ENCODE results near the gene RTN4RL2. TPM values are rescaled to one million over a fixed set of nuclear protein-coding genes. Genes with fewer than 3 reads are reported as not detected.

The RTN4RL2 gene
- total RNA-seq, 1 donor from 2014 or later: 3.2 TPM

DNA sequence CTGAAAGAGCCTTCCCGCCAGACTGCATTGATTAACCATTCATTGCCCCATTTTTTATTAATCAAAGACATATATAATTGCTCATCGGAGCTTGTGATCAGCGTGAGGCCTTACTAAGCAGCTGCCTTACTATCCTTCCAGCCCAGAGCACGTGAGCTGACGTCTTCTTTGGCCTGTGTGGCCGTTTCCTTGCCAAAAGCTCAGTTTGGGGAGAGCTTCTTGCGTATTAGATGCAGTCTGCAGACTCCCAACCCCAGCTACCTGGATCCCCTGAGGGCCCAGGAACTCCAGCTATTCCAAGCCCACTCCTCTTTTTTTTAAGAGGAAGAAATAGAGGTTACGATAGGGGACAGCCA, 32.6 kb upstream of the RTN4RL2 start:
- Histone ChIP-seq H3K27me3 (no peaks in the 10 kb centered on the region), H3K36me3 (peaks cover 11% of the 10 kb centered on the region), H3K4me1 (peaks cover 46% of the 10 kb centered on the region), H3K9me3 (no peaks in the 10 kb centered on the region), H3K4me3 (no peak overlapping the region), H3K27ac (peak overlapping the region; percentile 94)
- intact Hi-C loops (cut with DNase I): no loop called here
- no peak for DNase-seq
- ATAC-seq: no peak
- TF ChIP-seq, protein P1, sequence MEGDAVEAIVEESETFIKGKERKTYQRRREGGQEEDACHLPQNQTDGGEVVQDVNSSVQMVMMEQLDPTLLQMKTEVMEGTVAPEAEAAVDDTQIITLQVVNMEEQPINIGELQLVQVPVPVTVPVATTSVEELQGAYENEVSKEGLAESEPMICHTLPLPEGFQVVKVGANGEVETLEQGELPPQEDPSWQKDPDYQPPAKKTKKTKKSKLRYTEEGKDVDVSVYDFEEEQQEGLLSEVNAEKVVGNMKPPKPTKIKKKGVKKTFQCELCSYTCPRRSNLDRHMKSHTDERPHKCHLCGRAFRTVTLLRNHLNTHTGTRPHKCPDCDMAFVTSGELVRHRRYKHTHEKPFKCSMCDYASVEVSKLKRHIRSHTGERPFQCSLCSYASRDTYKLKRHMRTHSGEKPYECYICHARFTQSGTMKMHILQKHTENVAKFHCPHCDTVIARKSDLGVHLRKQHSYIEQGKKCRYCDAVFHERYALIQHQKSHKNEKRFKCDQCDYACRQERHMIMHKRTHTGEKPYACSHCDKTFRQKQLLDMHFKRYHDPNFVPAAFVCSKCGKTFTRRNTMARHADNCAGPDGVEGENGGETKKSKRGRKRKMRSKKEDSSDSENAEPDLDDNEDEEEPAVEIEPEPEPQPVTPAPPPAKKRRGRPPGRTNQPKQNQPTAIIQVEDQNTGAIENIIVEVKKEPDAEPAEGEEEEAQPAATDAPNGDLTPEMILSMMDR (IDR thresholded peaks at IDR 0.05): no peak

DNA sequence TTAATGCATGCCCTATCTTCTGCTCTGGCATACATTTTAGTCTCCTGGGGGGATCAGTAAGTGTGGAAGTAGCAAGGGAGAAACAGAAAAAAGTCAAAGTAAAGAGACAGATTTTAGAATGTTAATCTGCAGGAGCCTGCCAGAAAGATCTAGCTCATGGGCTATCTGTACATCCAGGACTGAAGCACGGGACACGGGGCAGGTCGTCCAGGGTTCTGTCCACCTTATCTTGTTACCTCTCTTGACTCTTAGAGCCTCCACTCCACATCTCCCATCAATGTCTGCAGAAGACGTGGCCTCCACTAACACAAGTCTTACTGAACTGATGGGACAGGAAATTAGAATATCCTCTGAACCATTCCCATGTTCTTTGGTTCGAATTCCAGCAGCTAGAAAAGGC, 31.7 kb upstream of the RTN4RL2 start:
- DNase-seq: no peak
- Histone ChIP-seq H3K9me3 (no peaks in the 10 kb centered on the region), H3K4me3 (no peak overlapping the region), H3K4me1 (peaks cover 54% of the 10 kb centered on the region), H3K36me3 (peaks cover 5% of the 10 kb centered on the region), H3K27ac (no peak overlapping the region), H3K27me3 (no peaks in the 10 kb centered on the region)
- intact Hi-C loops (cut with DNase I): no loop called here
- TF ChIP-seq, protein P1 (IDR thresholded peaks at IDR 0.05): no peak
- no peak for ATAC-seq

DNA sequence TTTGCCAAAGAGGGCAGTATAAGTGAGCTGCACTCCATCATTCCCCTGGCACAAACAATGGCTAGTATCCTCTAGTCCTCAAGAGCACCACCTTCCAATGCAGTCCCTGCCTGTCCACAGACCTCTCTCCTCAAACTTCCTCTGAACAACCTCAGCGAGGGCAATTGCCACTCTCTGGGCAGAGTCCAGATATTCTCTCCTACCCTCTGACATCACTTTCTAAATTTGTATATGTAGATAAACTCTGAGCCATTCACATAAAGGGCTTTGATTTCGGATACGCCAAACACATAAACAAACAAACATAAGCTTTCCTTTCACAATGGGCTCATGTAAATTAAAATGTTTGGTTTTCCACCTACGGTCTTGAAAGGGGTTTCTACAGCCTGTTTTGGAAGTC, 30.4 kb upstream of the RTN4RL2 start:
- no peaks in the 10 kb centered on the region for H3K36me3 ChIP-seq
- TF ChIP-seq, protein P1 (IDR thresholded peaks at IDR 0.05): no peak
- H3K9me3 ChIP-seq: no peaks in the 10 kb centered on the region
- no peaks in the 10 kb centered on the region for H3K27me3 ChIP-seq
- peaks cover 52% of the 10 kb centered on the region for H3K4me1 ChIP-seq
- DNase-seq: no peak
- H3K27ac ChIP-seq: no peak overlapping the region
- ATAC-seq: no peak
- no peak overlapping the region for H3K4me3 ChIP-seq
- intact Hi-C loops (cut with DNase I): no loop called here

DNA sequence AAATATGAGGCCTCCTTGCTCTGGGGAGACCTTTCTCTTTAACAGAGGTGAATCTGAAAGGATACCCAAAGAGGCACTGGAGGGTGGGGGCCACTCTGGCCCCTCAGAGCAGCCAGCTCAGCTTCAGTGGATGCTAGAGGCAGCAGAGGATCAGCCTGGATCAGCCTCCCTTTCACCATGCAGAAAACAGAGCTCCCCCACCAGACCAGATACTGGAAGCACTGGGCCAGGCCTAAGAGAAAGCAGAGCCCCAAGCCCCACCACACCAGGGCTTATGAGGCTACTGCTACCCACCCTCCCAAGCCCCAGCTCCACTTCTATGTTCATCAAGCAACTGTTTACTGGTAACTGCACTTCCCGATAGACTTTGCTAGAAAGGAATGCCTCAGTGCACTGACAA, 29.4 kb upstream of the RTN4RL2 start:
- no peaks in the 10 kb centered on the region for H3K9me3 ChIP-seq
- DNase-seq: no peak
- intact Hi-C loops (cut with DNase I): no loop called here
- H3K36me3 ChIP-seq: no peaks in the 10 kb centered on the region
- ATAC-seq: no peak
- H3K27me3 ChIP-seq: no peaks in the 10 kb centered on the region
- no peak overlapping the region for H3K27ac ChIP-seq
- peaks cover 47% of the 10 kb centered on the region for H3K4me1 ChIP-seq
- TF ChIP-seq, protein P1 (IDR thresholded peaks at IDR 0.05): no peak
- no peak overlapping the region for H3K4me3 ChIP-seq

DNA sequence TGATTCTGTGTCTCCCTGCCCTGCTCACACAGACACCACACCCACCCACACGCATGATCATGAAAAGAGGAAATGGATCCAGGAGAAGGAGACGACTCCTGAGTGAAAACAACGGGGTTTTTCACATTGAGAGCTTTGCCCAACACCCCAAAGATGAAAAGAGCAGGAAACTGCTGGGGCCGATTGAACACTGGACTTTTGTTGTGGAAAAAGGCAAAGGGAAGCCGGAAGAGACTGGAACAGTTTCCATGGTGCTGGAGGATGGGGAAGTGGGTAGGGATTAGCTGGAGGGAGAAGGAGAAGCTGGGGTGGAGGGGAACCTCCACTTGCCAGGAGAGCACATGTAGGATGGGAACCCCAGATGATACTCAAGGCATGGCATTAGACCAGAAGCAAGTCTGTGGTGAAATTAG, 28.2 kb upstream of the RTN4RL2 start:
- Histone ChIP-seq H3K4me3 (no peak overlapping the region), H3K36me3 (no peaks in the 10 kb centered on the region), H3K27ac (peak overlapping the region; percentile 61), H3K4me1 (peaks cover 40% of the 10 kb centered on the region), H3K27me3 (no peaks in the 10 kb centered on the region), H3K9me3 (no peaks in the 10 kb centered on the region)
- TF ChIP-seq, protein P1 (IDR thresholded peaks at IDR 0.05): no peak
- DNase-seq (no peak), ATAC-seq (peak; percentile 40)
- intact Hi-C loops (cut with DNase I): no loop called here

DNA sequence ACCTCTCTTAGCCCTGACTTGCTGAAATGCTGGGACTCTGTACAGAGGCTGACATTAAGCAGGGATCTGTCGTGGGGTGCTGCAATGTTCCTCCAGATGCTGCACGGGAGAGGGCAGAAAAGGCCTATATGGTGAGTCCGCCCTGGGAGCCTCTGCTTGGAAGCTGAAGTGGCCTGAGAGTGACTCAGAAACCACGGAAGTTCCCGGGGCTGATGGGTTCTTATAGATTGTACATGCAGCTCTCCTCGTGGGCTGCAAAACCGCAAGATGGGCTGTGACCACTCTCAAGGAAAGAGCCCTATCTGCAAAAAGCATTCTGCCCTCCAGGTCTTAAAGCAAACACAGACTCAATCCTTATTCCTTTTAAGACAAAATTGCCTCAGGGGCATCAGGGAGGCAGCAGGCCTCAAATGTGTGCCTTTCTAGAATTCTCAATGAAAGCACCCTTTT, 27.6 kb upstream of the RTN4RL2 start:
- Histone ChIP-seq H3K9me3 (no peaks in the 10 kb centered on the region), H3K4me1 (peaks cover 40% of the 10 kb centered on the region), H3K27me3 (no peaks in the 10 kb centered on the region), H3K4me3 (no peak overlapping the region), H3K27ac (peak overlapping the region; percentile 66), H3K36me3 (no peaks in the 10 kb centered on the region)
- DNase-seq (no peak), ATAC-seq (peak; percentile 61)
- TF ChIP-seq, protein P1 (IDR thresholded peaks at IDR 0.05): no peak
- intact Hi-C loops (cut with DNase I): no loop called here

Measured in upper lobe of right lung (tissue), 1 donor.